ENCODE data around the gene ZNRD2.

Gene ZNRD2

DNA sequence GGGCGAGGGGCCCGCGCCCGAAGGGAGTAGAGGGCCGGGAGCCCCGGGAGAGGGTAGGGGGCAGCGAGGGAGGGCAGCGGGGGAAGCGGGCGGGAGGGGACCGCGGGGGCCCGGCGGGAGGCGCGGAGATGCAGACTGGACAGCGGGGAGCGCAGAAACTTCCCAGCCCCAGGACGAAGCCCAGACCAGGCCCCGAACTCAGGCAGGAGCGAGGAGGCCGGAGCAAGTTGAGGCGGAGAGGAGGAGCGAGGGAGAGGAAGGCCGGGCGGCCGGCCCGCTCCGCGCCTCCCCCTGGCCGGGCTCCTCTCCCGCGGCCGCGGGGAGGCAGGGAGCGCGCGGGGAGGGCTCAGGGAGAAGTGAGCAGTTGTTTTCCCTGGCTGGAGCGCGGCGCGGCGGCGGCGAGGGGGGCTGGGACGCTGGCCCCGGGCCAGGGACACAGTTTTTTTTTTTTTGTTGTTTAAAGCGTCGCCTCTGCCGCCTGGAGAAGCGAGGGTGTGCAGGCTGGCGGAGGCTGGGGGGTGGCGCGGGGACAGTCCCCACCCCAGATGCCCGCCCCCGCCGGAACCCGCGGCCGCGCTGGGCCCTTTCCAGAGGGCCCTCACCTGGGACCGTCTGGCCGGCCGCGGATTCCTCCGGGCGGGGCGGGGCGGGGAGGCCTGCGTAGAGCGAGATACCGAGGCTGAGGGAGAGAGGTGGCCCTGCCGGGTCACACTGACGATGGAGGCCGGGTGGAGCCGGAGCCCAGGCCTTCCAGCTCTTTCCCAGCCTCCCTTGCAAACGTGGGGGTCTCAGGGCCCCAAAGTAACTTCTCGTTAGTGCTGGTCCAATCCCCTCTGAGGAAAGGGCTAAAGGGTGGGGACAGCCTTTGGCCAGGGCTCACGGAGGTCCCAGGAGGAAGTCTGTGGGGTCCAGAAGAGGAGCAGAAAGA lies 12.0 kb upstream of the ZNRD2 start, which contains the start of gene LTBP3:
Gene LTBP3, minus strand, starts transcription at position 358 of the 928 bp plus-strand sequence. CDS start 400 bp downstream, outside the sequence.
- TF ChIP-seq, protein P1, sequence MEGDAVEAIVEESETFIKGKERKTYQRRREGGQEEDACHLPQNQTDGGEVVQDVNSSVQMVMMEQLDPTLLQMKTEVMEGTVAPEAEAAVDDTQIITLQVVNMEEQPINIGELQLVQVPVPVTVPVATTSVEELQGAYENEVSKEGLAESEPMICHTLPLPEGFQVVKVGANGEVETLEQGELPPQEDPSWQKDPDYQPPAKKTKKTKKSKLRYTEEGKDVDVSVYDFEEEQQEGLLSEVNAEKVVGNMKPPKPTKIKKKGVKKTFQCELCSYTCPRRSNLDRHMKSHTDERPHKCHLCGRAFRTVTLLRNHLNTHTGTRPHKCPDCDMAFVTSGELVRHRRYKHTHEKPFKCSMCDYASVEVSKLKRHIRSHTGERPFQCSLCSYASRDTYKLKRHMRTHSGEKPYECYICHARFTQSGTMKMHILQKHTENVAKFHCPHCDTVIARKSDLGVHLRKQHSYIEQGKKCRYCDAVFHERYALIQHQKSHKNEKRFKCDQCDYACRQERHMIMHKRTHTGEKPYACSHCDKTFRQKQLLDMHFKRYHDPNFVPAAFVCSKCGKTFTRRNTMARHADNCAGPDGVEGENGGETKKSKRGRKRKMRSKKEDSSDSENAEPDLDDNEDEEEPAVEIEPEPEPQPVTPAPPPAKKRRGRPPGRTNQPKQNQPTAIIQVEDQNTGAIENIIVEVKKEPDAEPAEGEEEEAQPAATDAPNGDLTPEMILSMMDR (IDR thresholded peaks at IDR 0.05), result no peak

DNA sequence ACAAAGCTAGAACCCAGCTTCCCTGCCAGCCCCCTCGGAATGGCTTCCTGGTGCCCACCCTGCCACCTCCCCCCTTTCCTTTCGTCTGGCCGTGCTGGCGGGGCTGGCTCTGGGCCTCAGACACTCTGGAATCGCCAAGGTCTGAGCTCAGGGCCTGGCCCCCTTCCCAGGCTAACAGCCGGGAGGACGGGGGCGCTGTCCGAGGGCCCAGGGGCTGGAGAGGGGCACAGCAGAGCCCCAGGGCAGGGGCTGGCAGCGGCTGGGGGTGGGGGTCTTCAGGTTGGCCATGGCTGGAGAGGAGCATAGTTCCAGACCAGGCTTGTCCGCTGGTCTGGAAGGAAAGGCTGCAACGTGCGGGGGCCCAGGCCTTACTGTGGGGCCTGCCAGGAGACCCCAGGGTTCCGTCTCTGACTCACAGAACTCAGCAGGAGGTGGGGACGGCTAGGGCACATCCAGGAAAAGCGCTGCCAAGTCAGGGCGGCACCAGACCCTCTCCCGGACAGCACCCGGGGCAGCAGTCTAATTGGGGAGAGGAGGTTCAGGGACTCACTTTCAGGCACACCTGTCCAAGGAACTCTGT lies 11.3 kb upstream of the ZNRD2 start:
- TF ChIP-seq, protein P1 (IDR thresholded peaks at IDR 0.05), result no peak

DNA sequence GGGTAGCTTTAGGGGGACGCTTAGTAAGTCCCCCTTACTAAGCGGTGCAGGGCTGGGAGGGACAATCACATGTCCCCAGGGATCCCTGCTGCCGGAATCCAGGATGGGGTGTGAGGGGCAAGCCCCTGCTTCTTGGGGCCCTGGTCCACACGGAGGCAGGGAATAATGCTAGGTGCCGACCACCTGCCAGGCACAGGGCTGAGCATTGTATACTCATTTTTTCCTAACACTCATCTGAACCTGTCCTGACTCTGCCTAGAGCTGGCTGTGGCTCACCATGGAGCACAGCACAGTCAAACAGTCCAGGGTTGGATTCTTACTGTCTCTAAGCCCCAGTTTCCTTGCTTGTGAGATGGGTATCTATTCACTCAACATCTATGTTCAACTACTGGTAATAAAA lies 10.7 kb upstream of the ZNRD2 start:
- TF ChIP-seq, protein P1 (IDR thresholded peaks at IDR 0.05), result no peak

DNA sequence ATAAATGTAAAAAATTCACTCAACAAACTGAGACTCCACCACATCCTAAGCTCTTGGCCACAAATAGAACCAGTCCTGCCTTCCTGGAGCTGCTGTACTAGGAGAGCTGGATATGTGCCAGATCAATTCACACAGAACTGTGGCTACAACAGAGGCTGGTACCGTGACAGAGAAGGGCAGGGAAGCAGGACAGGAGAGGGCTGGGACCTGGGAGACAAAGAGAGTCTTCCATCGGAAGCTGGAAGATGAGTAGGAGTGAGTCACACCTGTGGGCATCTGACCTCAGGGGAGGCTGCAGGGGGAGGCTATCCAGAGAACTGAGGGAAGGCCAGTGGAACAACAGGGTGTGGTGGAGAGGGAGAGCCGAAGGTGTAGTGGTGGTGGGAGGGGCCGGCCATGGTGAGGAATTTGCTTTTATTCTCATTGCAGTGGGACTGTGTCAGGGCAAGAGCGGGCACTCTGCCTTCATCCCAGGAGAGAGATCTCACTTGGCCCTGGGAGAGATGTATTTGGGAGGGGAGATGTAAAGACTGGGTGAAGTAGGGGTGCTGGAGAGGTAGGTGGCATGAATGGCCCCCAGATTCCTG lies 10.2 kb upstream of the ZNRD2 start:
- TF ChIP-seq, protein P1 (IDR thresholded peaks at IDR 0.05), result no peak

DNA sequence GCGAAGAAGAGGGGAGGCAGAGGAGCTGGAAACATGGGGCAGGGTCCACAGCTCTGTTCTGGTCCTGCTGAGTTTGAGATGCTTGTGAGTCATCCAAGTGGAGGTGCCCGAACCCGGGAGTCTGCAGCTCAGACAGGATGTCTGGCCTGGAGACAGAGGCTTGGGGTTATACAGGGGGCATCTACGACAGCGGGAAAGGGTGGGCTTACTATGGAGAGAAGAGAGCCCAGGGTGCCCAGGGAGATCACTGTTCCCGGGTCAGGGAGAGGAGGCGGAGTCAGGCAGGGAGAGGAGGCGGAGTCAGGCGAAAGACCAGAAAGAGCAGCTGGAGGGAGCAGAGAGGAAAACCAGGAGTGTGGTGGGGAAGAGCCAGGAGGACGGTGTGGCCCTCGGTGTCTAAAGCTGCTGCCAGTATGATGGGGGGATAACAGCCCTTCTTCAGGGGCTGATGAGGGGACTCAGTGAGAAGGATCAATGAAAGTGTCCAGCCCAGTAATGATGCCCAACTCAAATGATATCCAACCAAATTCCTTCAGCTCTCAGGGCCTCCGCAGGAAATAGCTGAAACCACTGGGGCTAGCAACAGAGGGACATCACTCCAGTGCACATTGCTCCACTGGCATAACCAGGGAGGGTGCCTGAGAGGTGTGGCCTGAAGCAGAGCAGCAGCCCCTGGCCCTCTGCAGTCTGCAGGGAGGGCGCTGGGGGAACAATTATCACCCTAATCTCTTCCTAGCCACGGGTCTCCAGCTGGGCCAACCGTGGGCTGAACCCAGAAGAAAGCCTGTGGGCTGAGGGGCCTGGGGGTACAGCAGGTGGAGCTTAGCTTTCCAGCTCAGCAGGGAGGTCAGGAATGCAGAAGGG lies 9.5 kb upstream of the ZNRD2 start:
- TF ChIP-seq, protein P1 (IDR thresholded peaks at IDR 0.05), result no peak

DNA sequence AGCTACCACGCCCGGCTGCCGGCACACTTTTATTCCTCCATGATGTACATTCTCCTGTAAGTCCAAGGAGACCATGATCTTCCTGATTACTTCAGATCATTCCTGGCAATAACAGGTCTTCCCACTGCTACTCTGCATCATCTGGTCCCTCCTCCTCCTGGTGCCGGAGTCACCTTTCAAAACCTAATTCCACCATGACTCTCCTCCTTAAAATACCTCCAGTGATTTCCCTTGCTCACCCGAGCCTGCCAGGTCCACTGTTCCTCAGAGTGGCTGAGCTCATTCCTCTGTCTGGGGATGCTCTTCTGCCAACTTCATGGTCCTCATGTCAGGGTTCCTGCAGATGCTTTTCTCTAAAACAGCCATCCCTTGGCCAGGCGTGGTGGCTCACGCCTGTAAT lies 8.3 kb upstream of the ZNRD2 start:
- TF ChIP-seq, protein P1 (IDR thresholded peaks at IDR 0.05), result no peak

DNA sequence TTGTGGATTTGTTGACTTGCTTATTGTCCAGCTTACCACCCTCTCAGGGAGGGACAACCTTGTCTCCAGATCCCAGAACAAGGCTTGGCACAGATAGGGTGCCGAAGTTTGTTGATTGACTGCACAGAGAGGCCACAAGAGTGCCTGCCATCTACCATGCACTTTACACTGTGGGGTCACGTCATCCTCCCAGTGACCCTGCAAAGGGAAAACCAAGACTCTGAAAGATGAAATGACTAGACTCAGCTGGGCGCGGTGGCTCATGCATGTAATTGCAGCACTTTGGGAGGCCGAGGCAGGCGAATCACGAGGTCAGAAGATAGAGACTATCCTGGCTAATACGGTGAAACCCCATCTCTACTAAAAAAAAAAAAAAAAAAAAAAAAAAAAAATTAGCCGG lies 7.5 kb upstream of the ZNRD2 start:
- TF ChIP-seq, protein P1 (IDR thresholded peaks at IDR 0.05), result no peak
